EH (cell line): ENCODE results near the gene SMIM1.

Experiments used
- DNase-seq: peaks from one replicate; pipeline ENCODE4 v3.0.0-alpha.2; 2015; ENCODE audit warnings: low read depth

The SMIM1 gene

GRCh38 chr1:3756394-3756793, 16.2 kb upstream of the SMIM1 start:
- no peak for DNase-seq

GRCh38 chr1:3759164-3759563, 13.4 kb upstream of the SMIM1 start:
- no peak for DNase-seq

- DNase-seq: no peak
Measured at GRCh38 chr1:3759796-3760195, 12.8 kb upstream of the SMIM1 start.

- DNase-seq: no peak
Measured at GRCh38 chr1:3761296-3762010, 11.1 kb upstream of the SMIM1 start.

GRCh38 chr1:3762151-3762872, 10.2 kb upstream of the SMIM1 start:
- DNase-seq: no peak

- DNase-seq: no peak
Measured at GRCh38 chr1:3762873-3763228, 9.7 kb upstream of the SMIM1 start.

- DNase-seq: no peak
Measured at GRCh38 chr1:3763351-3764125, 9.0 kb upstream of the SMIM1 start.

GRCh38 chr1:3767328-3767925, 5.1 kb upstream of the SMIM1 start:
- DNase-seq: no peak

GRCh38 chr1:3768811-3769390, 3.6 kb upstream of the SMIM1 start:
- DNase-seq: no peak

- no peak for DNase-seq
Measured at GRCh38 chr1:3770047-3770765, 2.3 kb upstream of the SMIM1 start.

- DNase-seq: no peak
Measured at GRCh38 chr1:3771108-3772026, 1.2 kb upstream of the SMIM1 start.

GRCh38 chr1:3772027-3772714, 378 bp upstream of the SMIM1 start:
- peak; percentile 85 for DNase-seq

GRCh38 chr1:3773572-3774275, 1.2 kb downstream of the SMIM1 start:
- no peak for DNase-seq

- DNase-seq: no peak
Measured at GRCh38 chr1:3774276-3774945, 1.9 kb downstream of the SMIM1 start.

- peak; percentile 38 for DNase-seq
Measured at GRCh38 chr1:3774946-3775489, 2.5 kb downstream of the SMIM1 start.

GRCh38 chr1:3775490-3776230, 3.1 kb downstream of the SMIM1 start:
- DNase-seq: peak; percentile 68

GRCh38 chr1:3776231-3776961, 3.8 kb downstream of the SMIM1 start:
- DNase-seq: no peak
